ENCODE results near the gene ZNF655. TPM values are rescaled to one million over a fixed set of nuclear protein-coding genes. Genes with fewer than 3 reads are reported as not detected.

The ZNF655 gene
- polyA plus RNA-seq, 1 experiment: 47.2 TPM

DNA sequence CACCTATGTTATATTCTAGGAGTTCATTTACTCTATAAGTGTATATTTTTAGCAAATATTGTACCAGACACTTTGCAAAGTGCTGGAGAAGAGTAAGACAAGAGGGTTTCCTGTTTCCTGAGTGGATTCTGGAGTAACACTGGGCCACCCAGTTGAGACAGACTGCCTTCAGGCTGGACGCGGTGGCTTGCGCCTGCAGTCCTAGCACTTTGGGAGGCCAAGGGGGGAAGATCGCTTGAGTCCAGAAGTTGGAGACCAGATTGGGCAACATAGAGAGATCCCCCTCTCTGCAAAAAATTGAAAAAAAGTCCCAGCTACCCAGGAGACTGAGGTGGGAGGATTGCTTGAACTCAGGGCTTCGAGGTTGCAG, 57.5 kb downstream of the ZNF655 start:
- ChIA-PET CTCF (interaction anchor here (0.6 to 1.6 kb wide), 3 partner anchors 9 to 58 kb away, joined by 3 to 4 read pairs (median 4); no protein-coding TSS in a partner anchor), POLR2A (no interaction called here)
- H3K36me3 ChIP-seq (ENCODE audit: control insufficient read depth, insufficient read depth, low read length): peaks cover 10% of the 10 kb centered on the region
- peak overlapping the region; percentile 95 for H3K4me3 ChIP-seq (ENCODE audit: low read depth, low read length)
- no peaks in the 10 kb centered on the region for H3K27me3 ChIP-seq (ENCODE audit: control insufficient read depth, insufficient read depth, low read length)
- TF ChIP-seq, protein P1, sequence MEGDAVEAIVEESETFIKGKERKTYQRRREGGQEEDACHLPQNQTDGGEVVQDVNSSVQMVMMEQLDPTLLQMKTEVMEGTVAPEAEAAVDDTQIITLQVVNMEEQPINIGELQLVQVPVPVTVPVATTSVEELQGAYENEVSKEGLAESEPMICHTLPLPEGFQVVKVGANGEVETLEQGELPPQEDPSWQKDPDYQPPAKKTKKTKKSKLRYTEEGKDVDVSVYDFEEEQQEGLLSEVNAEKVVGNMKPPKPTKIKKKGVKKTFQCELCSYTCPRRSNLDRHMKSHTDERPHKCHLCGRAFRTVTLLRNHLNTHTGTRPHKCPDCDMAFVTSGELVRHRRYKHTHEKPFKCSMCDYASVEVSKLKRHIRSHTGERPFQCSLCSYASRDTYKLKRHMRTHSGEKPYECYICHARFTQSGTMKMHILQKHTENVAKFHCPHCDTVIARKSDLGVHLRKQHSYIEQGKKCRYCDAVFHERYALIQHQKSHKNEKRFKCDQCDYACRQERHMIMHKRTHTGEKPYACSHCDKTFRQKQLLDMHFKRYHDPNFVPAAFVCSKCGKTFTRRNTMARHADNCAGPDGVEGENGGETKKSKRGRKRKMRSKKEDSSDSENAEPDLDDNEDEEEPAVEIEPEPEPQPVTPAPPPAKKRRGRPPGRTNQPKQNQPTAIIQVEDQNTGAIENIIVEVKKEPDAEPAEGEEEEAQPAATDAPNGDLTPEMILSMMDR (IDR thresholded peaks at IDR 0.05; ENCODE audit: insufficient read depth, low read depth, low read length): no peak
- DNase-seq (ENCODE audit: low read depth): no peak

- peaks cover 15% of the 10 kb centered on the region for H3K36me3 ChIP-seq (ENCODE audit: control insufficient read depth, insufficient read depth, low read length)
- TF ChIP-seq, protein P1 (IDR thresholded peaks at IDR 0.05; ENCODE audit: insufficient read depth, low read depth, low read length): peak; percentile 54
- CTCF ChIA-PET: interaction anchor here (0.6 to 1.6 kb wide), 3 partner anchors 8 to 59 kb away, joined by 3 to 4 read pairs (median 4); no protein-coding TSS in a partner anchor
- peak within 1 kb of the TSS; percentile 95 for H3K4me3 ChIP-seq (ENCODE audit: low read depth, low read length)
- DNase-seq (ENCODE audit: low read depth): peak; percentile 57
- H3K27me3 ChIP-seq (ENCODE audit: control insufficient read depth, insufficient read depth, low read length): no peaks in the 10 kb centered on the region
- POLR2A ChIA-PET: interaction anchor here (0.6 to 0.7 kb wide), 2 partner anchors 176 to 1088 kb away, joined by 3 to 10 read pairs; no protein-coding TSS in a partner anchor
These were observed 58.1 kb downstream of the ZNF655 start, which contains the start of gene ZSCAN25 for GRCh38 chr7:99616359-99617191. Gene ZSCAN25, plus strand, starts transcription at chr7:99616946. Its CDS starts 2,661 bp downstream, at chr7:99619607.

GRCh38 chr7:99617192-99617781, 58.8 kb downstream of the ZNF655 start:
- H3K36me3 ChIP-seq (ENCODE audit: control insufficient read depth, insufficient read depth, low read length): peaks cover 18% of the 10 kb centered on the region
- ChIA-PET POLR2A (no interaction called here), CTCF (interaction anchor here (1.4 kb wide), 1 partner anchor 59 kb away, joined by 4 read pairs; no protein-coding TSS in a partner anchor)
- H3K4me3 ChIP-seq (ENCODE audit: low read depth, low read length): peak overlapping the region; percentile 95
- no peak for DNase-seq (ENCODE audit: low read depth)
- H3K27me3 ChIP-seq (ENCODE audit: control insufficient read depth, insufficient read depth, low read length): no peaks in the 10 kb centered on the region
- TF ChIP-seq, protein P1 (IDR thresholded peaks at IDR 0.05; ENCODE audit: insufficient read depth, low read depth, low read length): no peak

DNA sequence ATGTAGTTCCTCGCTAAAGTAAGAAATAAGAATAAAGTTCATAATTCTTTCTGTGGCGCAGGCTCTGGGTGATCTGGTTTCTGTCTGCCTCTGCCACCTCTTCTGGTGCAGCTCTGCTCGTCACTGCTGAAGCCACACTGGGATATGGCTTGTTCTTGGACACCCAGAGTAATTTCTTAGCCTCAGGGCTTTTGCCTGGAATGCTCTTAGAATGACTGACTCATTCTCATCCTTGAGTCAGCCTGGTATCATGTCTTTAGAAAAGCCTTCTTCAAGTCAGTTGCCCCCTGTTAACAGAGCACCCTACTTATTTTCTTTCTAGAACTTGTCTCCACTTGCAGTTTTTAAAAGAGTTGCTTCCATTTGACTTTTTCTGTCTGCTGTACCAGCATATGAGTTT, 60.3 kb downstream of the ZNF655 start:
- CTCF ChIA-PET: interaction anchor here (1.0 kb wide), 1 partner anchor 12 kb away, joined by 3 read pairs; no protein-coding TSS in a partner anchor
- POLR2A ChIA-PET: no interaction called here
- TF ChIP-seq, protein P1 (IDR thresholded peaks at IDR 0.05; ENCODE audit: insufficient read depth, low read depth, low read length): no peak
- H3K4me3 ChIP-seq (ENCODE audit: low read depth, low read length): no peak overlapping the region
- H3K27me3 ChIP-seq (ENCODE audit: control insufficient read depth, insufficient read depth, low read length): no peaks in the 10 kb centered on the region
- peak; percentile 61 for DNase-seq (ENCODE audit: low read depth)
- peaks cover 29% of the 10 kb centered on the region for H3K36me3 ChIP-seq (ENCODE audit: control insufficient read depth, insufficient read depth, low read length)

GRCh38 chr7:99619571-99620130, 61.2 kb downstream of the ZNF655 start:
- POLR2A ChIA-PET: no interaction called here
- CTCF ChIA-PET: interaction anchor here (1.0 kb wide), 1 partner anchor 12 kb away, joined by 3 read pairs; no protein-coding TSS in a partner anchor
- H3K36me3 ChIP-seq (ENCODE audit: control insufficient read depth, insufficient read depth, low read length): peaks cover 37% of the 10 kb centered on the region

More at GRCh38 chr7:99619571-99620130, 61.2 kb downstream of the ZNF655 start:
- H3K27me3 ChIP-seq (ENCODE audit: control insufficient read depth, insufficient read depth, low read length): no peaks in the 10 kb centered on the region
- no peak overlapping the region for H3K4me3 ChIP-seq (ENCODE audit: low read depth, low read length)
- no peak for DNase-seq (ENCODE audit: low read depth)
- TF ChIP-seq, protein P1 (IDR thresholded peaks at IDR 0.05; ENCODE audit: insufficient read depth, low read depth, low read length): no peak

Measured in BJ (cell line).